ENCODE results near the gene SKP2.
A peak's percentile ranks its signal among the peaks of the same experiment; 100 is the strongest.
"Not testable (repeated sequence)": the region's sequence is repeated elsewhere in the genome, so short reads cannot be mapped to it uniquely, and the experiment has no call there.

The SKP2 gene

GRCh38 chr5:36151434-36152323 lies at the start of gene SKP2, which contains the start of gene LMBRD2:
SKP2 (plus strand) TSS chr5:36152111; CDS start chr5:36152263, 152 bp downstream.
LMBRD2 (minus strand) TSS chr5:36151887; CDS start chr5:36143349, 8,538 bp downstream.
- DNase-seq (ENCODE audit: low spot score): peak; percentile 86

- DNase-seq (ENCODE audit: low spot score): no peak
These were observed 46.1 kb upstream of the SKP2 start for GRCh38 chr5:36105819-36106218.

- no peak for DNase-seq (ENCODE audit: low spot score)
These were observed 43.0 kb upstream of the SKP2 start for GRCh38 chr5:36108758-36109460.

- no peak for DNase-seq (ENCODE audit: low spot score)
These were observed 40.7 kb upstream of the SKP2 start for GRCh38 chr5:36111238-36111637.

- no peak for DNase-seq (ENCODE audit: low spot score)
These were observed 26.0 kb upstream of the SKP2 start for GRCh38 chr5:36125868-36126267.

- no peak for DNase-seq (ENCODE audit: low spot score)
These were observed 23.1 kb upstream of the SKP2 start for GRCh38 chr5:36128795-36129194.

GRCh38 chr5:36129666-36130065 lies 22.2 kb upstream of the SKP2 start:
- not testable (repeated sequence) for DNase-seq (ENCODE audit: low spot score)

GRCh38 chr5:36133009-36133408 lies 18.9 kb upstream of the SKP2 start:
- DNase-seq (ENCODE audit: low spot score): not testable (repeated sequence)

- DNase-seq (ENCODE audit: low spot score): no peak
These were observed 15.9 kb upstream of the SKP2 start for GRCh38 chr5:36135988-36136387.

GRCh38 chr5:36136581-36136980 lies 15.3 kb upstream of the SKP2 start:
- no peak for DNase-seq (ENCODE audit: low spot score)

- no peak for DNase-seq (ENCODE audit: low spot score)
These were observed 12.8 kb upstream of the SKP2 start for GRCh38 chr5:36138900-36139683.

- DNase-seq (ENCODE audit: low spot score): no peak
These were observed 6.6 kb upstream of the SKP2 start for GRCh38 chr5:36145311-36145710.

- DNase-seq (ENCODE audit: low spot score): no peak
These were observed 5.5 kb upstream of the SKP2 start for GRCh38 chr5:36146390-36146789.

- DNase-seq (ENCODE audit: low spot score): no peak
These were observed 4.2 kb upstream of the SKP2 start for GRCh38 chr5:36147681-36148080.

GRCh38 chr5:36150676-36151433 lies 1.1 kb upstream of the SKP2 start:
- DNase-seq (ENCODE audit: low spot score): peak; percentile 12

- DNase-seq (ENCODE audit: low spot score): no peak
These were observed 700 bp downstream of the SKP2 start for GRCh38 chr5:36152324-36153297.

GRCh38 chr5:36153298-36153677 lies 1.4 kb downstream of the SKP2 start:
- no peak for DNase-seq (ENCODE audit: low spot score)

- no peak for DNase-seq (ENCODE audit: low spot score)
These were observed 1.8 kb downstream of the SKP2 start for GRCh38 chr5:36153726-36154125.

- no peak for DNase-seq (ENCODE audit: low spot score)
These were observed 3.4 kb downstream of the SKP2 start for GRCh38 chr5:36155291-36155690.

- no peak for DNase-seq (ENCODE audit: low spot score)
These were observed 4.2 kb downstream of the SKP2 start for GRCh38 chr5:36156121-36156601.

Data from COLO829 (cell line).